NCI-H1930 (cell line): ENCODE results near the gene WDR49.
"Not testable (repeated sequence)": the region's sequence is repeated elsewhere in the genome, so short reads cannot be mapped to it uniquely, and the experiment has no call there.

Source experiments
- DNase-seq, 2 experiments: peaks; one replicate each; lab custom pipeline; 2025; lab: John Stamatoyannopoulos, UW

Gene WDR49

GRCh38 chr3:167614196-167614595, 39.5 kb downstream of the WDR49 start:
- DNase-seq, result not testable (repeated sequence)

- DNase-seq, result no peak
Observed at GRCh38 chr3:167611718-167612117, 42.0 kb downstream of the WDR49 start.

- no peak for DNase-seq
Observed at GRCh38 chr3:167609156-167609555, 44.6 kb downstream of the WDR49 start.

- DNase-seq, result no peak
Observed at GRCh38 chr3:167606836-167607235, 46.9 kb downstream of the WDR49 start.

- DNase-seq, result no peak
Observed at GRCh38 chr3:167605871-167606270, 47.9 kb downstream of the WDR49 start.

GRCh38 chr3:167602041-167602440, 51.7 kb downstream of the WDR49 start:
- DNase-seq, result peak; percentile 64 to 69

GRCh38 chr3:167587651-167588050, 66.1 kb downstream of the WDR49 start:
- no peak for DNase-seq

- no peak for DNase-seq
Observed at GRCh38 chr3:167575000-167575600, 78.6 kb downstream of the WDR49 start.

GRCh38 chr3:167572991-167573390, 80.8 kb downstream of the WDR49 start:
- no peak for DNase-seq

- no peak for DNase-seq
Observed at GRCh38 chr3:167568634-167569033, 85.1 kb downstream of the WDR49 start.

GRCh38 chr3:167565489-167565888, 88.3 kb downstream of the WDR49 start:
- no peak for DNase-seq

- no peak for DNase-seq
Observed at GRCh38 chr3:167564612-167565011, 89.1 kb downstream of the WDR49 start.

GRCh38 chr3:167559924-167560323, 93.8 kb downstream of the WDR49 start:
- DNase-seq, result no peak

- no peak for DNase-seq
Observed at GRCh38 chr3:167554898-167555297, 98.8 kb downstream of the WDR49 start.

GRCh38 chr3:167538081-167538480, 115.7 kb downstream of the WDR49 start:
- DNase-seq, result no peak

- DNase-seq, result no peak
Observed at GRCh38 chr3:167521006-167521355, 132.8 kb downstream of the WDR49 start.

- DNase-seq, result no peak
Observed at GRCh38 chr3:167520266-167521005, 133.3 kb downstream of the WDR49 start.

GRCh38 chr3:167507954-167508353, 145.8 kb downstream of the WDR49 start:
- no peak for DNase-seq

- DNase-seq, result no peak
Observed at GRCh38 chr3:167502401-167502800, 151.3 kb downstream of the WDR49 start.

GRCh38 chr3:167501941-167502340, 151.8 kb downstream of the WDR49 start:
- no peak for DNase-seq

GRCh38 chr3:167497903-167498302, 155.8 kb downstream of the WDR49 start:
- DNase-seq, result no peak

GRCh38 chr3:167493244-167493643, 160.5 kb downstream of the WDR49 start:
- DNase-seq, result no peak

GRCh38 chr3:167491621-167492020, 162.1 kb downstream of the WDR49 start:
- DNase-seq, result no peak

GRCh38 chr3:167489571-167489970, 164.2 kb downstream of the WDR49 start:
- no peak for DNase-seq
